CD14-positive monocyte (primary cell): ENCODE results near the gene MED13L. TPM values are rescaled to one million over a fixed set of nuclear protein-coding genes. Genes with fewer than 3 reads are reported as not detected.

Experiments
- DNase-seq, 3 donors: peaks; one replicate each; pipeline ENCODE4 v3.0.0-alpha.2; 2011 to 2022
- H2AFZ ChIP-seq: 2 replicates; pipeline ENCODE4 v1.6.0; 2012; ENCODE audit warnings: mild to moderate bottlenecking, low read depth, low read length, inconsistent platforms; ENCODE audit not compliant: insufficient read depth, poor library complexity, severe bottlenecking
- H3K27ac ChIP-seq, 2 donors: 1 replicate in 1 of 2; 2 replicates in 1 of 2; pipeline ENCODE4 v1.5.1; 2012 to 2013; ENCODE audit warnings: low read length in 2 of 2, control low read depth in 1 of 2, inconsistent platforms in 1 of 2, low read depth in 1 of 2, mild to moderate bottlenecking in 1 of 2
- H3K27me3 ChIP-seq, 2 donors: one replicate each; pipeline versions ENCODE4 v1.6.0 to v1.6.1; 2011 to 2013; ENCODE audit warnings: low read length in 2 of 2; ENCODE audit not compliant: control insufficient read depth in 2 of 2, insufficient read depth in 2 of 2
- H3K36me3 ChIP-seq, 2 donors: replicated peaks in 1 of 2; 1 replicate in 1 of 2; 2 replicates in 1 of 2; pipeline versions ENCODE4 v1.5.1 to v1.6.1; 2012 to 2013; ENCODE audit warnings: low read length in 2 of 2, control low read depth in 1 of 2, inconsistent platforms in 1 of 2, mild to moderate bottlenecking in 1 of 2; ENCODE audit not compliant: insufficient read depth in 2 of 2, control insufficient read depth in 1 of 2
- H3K4me1 ChIP-seq, 2 donors: 1 replicate in 1 of 2; 2 replicates in 1 of 2; pipeline versions ENCODE4 v1.5.1 to v1.6.1; 2012 to 2013; ENCODE audit warnings: low read length in 2 of 2, control low read depth in 1 of 2, inconsistent platforms in 1 of 2, mild to moderate bottlenecking in 1 of 2, moderate library complexity in 1 of 2; ENCODE audit not compliant: insufficient read depth in 2 of 2, control insufficient read depth in 1 of 2
- H3K4me2 ChIP-seq: replicated peaks from 2 replicates; pipeline ENCODE3; 2012; ENCODE audit warnings: low read length, moderate library complexity, mild to moderate bottlenecking; ENCODE audit not compliant: poor library complexity, severe bottlenecking; ENCODE audit errors: extremely low read depth
- H3K4me3 ChIP-seq, 3 experiments: fragments of 200-600 bp in 1 of 3; sonication (generic) in 1 of 3; replicated peaks in 1 of 3; 1 replicate in 2 of 3; 2 replicates in 1 of 3; pipeline ENCODE4 v1.5.1; 2011 to 2013; ENCODE audit warnings: low read length in 3 of 3, mild to moderate bottlenecking in 3 of 3, control low read depth in 2 of 3, low read depth in 2 of 3, inconsistent platforms in 1 of 3, moderate library complexity in 1 of 3
- H3K79me2 ChIP-seq: 2 replicates; pipeline ENCODE4 v1.6.0; 2012; ENCODE audit warnings: mild to moderate bottlenecking, control low read depth, inconsistent platforms, low read length, moderate library complexity; ENCODE audit not compliant: insufficient read depth
- H3K9ac ChIP-seq: 2 replicates; pipeline ENCODE4 v1.6.0; 2017; ENCODE audit warnings: low read length, mild to moderate bottlenecking; ENCODE audit not compliant: insufficient read depth, poor library complexity, severe bottlenecking
- H3K9me3 ChIP-seq, 2 donors: replicated peaks in 1 of 2; 1 replicate in 1 of 2; 2 replicates in 1 of 2; pipeline versions ENCODE4 v1.5.1 to v1.6.1; 2012 to 2013; ENCODE audit warnings: low read length in 2 of 2, control low read depth in 1 of 2; ENCODE audit not compliant: control insufficient read depth in 1 of 2, insufficient read depth in 1 of 2
- H4K20me1 ChIP-seq: 2 replicates; pipeline ENCODE4 v1.6.0; 2012; ENCODE audit warnings: mild to moderate bottlenecking, low read length, control low read depth, moderate library complexity; ENCODE audit not compliant: insufficient read depth
- H3K27ac Mint-ChIP-seq, 7 donors: one replicate each; pipeline ENCODE4 v1.8.0; 2020; ENCODE audit warnings: mild to moderate bottlenecking in 7 of 7, mixed read lengths in 7 of 7, moderate library complexity in 6 of 7, inconsistent platforms in 2 of 7
- H3K27me3 Mint-ChIP-seq, 3 donors: one replicate each; pipeline ENCODE4 v1.8.0; 2021 to 2022; ENCODE audit warnings: low read depth in 3 of 3, mild to moderate bottlenecking in 3 of 3, mixed read lengths in 3 of 3, moderate library complexity in 3 of 3, inconsistent platforms in 1 of 3
- H3K36me3 Mint-ChIP-seq, 2 donors: one replicate each; pipeline ENCODE4 v1.8.0; 2020; ENCODE audit warnings: mixed read lengths in 2 of 2, inconsistent platforms in 1 of 2, mild to moderate bottlenecking in 1 of 2
- H3K4me1 Mint-ChIP-seq: one replicate; pipeline ENCODE4 v1.8.0; 2020; ENCODE audit warnings: mild to moderate bottlenecking, mixed read lengths
- H3K4me3 Mint-ChIP-seq, 2 donors: one replicate each; pipeline ENCODE4 v1.8.0; 2020; ENCODE audit warnings: mild to moderate bottlenecking in 2 of 2, mixed read lengths in 2 of 2, moderate library complexity in 1 of 2
- H3K9me3 Mint-ChIP-seq, 7 donors: one replicate each; pipeline ENCODE4 v1.8.0; 2020 to 2022; ENCODE audit warnings: mixed read lengths in 7 of 7, mild to moderate bottlenecking in 6 of 7, moderate library complexity in 6 of 7, inconsistent platforms in 2 of 7
- WGBS: methylation state at CpG from one replicate; pipeline ENCODE4 v1.1.5; 2013; ENCODE audit warnings: missing lambda C conversion rate; ENCODE audit not compliant: insufficient coverage; 5-methylcytosine and 5-hydroxymethylcytosine counted together
- intact Hi-C, 2 donors: fragments of 100-400 bp; cut with micrococcal nuclease; formaldehyde crosslinking; loops; one replicate each; pipeline versions ENCODE4 v1.15.0 to v1.15.1; 2023
- polyA plus RNA-seq, 3 donors: library from polyadenylated mRNA; depleted of rRNA in 1 of 3; unstranded in 2 of 3; stranded (reverse) in 1 of 3; fragments of 300-500 nt in 2 of 3; fragments of >200 nt in 1 of 3; fragmentation: Illumina TruSeq in 2 of 3; gene quantifications; 1 replicate in 2 of 3; 2 replicates in 1 of 3; pipeline ENCODE4 v1.2.3, GENCODE V29; 2012 to 2021
- TF ChIP-seq, protein P1 (sequence below): fragments of 200-600 bp; IDR thresholded peaks from one replicate; pipeline ENCODE4 v1.8.0; 2022; ENCODE audit warnings: antibody characterized with exemption, mild to moderate bottlenecking

The MED13L gene
- polyA plus RNA-seq, 3 donors = 4.4 to 42.0 (median 7.5) TPM

DNA sequence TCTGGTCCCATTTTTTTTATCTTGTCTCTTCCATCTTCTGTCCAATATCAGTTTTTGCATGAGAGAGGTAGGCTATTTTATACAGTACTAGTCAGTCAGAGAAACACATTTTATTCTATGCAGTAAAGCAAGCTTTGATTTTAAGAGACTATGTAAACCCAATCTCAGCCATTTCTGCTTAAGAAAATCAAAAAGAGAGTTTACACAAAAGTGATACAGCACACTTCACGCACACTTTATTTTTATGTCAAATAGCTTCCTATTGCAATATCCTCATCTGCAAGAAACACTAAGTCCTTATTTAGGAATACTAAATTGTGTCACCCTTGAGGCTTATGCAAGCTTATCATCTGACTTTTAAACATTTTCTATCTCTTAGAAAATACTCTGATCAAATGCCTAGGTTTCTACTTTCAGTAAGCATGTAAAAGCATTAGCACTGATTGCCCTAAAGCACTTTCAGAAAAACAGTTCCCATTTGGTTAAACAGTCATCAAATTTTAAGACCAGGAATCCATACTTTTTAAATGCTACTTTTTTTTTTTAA, 78.3 kb downstream of the MED13L start:
- Histone ChIP-seq H3K27ac (peak overlapping the region in 1 of 2 donors; percentile 49), H3K4me3 (no peak overlapping the region), H2AFZ (no peak overlapping the region), H3K4me1 (peaks cover 24 to 46% of the 10 kb centered on the region in 2 donors), H3K79me2 (peaks cover 100% of the 10 kb centered on the region), H3K36me3 (peaks cover 5 to 10% of the 10 kb centered on the region in 2 donors), H3K9me3 (no peaks in the 10 kb centered on the region), H3K27me3 (no peaks in the 10 kb centered on the region), H3K9ac (no peak overlapping the region), H3K4me2 (peak overlapping the region; percentile 27), H4K20me1 (peaks cover 100% of the 10 kb centered on the region)
- no peaks in the 10 kb centered on the region for H3K27me3 Mint-ChIP-seq
- WGBS = 0% methylated on average over 1 of the region's 1 CpG
- H3K27ac Mint-ChIP-seq = peak overlapping the region in 4 of 7 donors; percentile 43 to 82 (median 48)
- intact Hi-C loops = no loop called here
- DNase-seq = peak in 1 of 3 donors; percentile 36
- TF ChIP-seq, protein P1, sequence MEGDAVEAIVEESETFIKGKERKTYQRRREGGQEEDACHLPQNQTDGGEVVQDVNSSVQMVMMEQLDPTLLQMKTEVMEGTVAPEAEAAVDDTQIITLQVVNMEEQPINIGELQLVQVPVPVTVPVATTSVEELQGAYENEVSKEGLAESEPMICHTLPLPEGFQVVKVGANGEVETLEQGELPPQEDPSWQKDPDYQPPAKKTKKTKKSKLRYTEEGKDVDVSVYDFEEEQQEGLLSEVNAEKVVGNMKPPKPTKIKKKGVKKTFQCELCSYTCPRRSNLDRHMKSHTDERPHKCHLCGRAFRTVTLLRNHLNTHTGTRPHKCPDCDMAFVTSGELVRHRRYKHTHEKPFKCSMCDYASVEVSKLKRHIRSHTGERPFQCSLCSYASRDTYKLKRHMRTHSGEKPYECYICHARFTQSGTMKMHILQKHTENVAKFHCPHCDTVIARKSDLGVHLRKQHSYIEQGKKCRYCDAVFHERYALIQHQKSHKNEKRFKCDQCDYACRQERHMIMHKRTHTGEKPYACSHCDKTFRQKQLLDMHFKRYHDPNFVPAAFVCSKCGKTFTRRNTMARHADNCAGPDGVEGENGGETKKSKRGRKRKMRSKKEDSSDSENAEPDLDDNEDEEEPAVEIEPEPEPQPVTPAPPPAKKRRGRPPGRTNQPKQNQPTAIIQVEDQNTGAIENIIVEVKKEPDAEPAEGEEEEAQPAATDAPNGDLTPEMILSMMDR = no peak
- peaks cover 9 to 22% of the 10 kb centered on the region in 2 donors for H3K36me3 Mint-ChIP-seq
- H3K4me1 Mint-ChIP-seq = peaks cover 64% of the 10 kb centered on the region
- H3K9me3 Mint-ChIP-seq = no peaks in the 10 kb centered on the region
- no peak overlapping the region for H3K4me3 Mint-ChIP-seq

DNA sequence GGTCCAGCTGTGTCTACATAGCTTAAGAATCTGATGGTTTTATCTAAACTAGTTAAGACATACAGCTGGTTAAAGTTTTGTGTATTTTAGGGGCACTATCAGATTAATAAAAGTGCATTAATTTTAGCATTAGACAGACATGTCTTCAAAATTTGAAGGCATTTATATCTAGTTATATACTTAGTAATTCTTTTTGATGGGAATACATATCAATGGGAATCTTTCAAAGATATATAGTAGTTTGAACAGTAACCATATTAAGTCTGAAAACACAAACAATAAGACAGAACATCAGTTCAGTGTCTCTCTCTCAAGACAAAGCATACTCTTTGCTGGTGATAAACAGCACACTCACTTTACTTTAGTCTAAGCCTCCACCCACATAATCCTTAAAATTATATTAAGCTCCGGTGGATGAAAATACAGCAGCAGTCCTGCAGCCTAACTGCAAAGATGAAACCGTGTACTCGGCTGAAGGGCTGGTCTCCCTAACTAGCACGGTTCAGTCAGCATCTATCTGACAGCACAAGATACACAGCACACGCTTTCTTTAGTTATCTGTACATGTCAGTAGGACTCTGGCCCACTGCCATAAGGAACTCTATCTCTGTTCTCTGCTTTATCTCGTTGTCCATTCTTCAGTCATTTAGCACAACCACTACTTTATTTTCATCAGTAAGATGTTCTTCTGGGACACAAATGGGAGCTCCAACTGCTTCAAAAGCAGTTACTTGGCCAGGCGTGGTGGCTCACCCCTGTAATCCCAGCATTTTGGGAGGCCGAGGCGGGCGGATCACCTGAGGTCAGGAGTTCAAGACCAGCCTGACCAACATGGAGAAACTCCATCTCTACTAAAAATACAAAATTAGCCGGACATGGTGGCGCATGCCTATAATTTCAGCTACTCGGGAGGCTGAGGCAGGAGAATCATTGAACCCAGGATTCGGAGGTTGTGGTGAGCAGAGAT, 80.5 kb downstream of the MED13L start:
- H3K36me3 ChIP-seq = peaks cover 0 to 4% of the 10 kb centered on the region in 2 donors
- no peak for DNase-seq
- H3K4me3 ChIP-seq = no peak overlapping the region
- peak overlapping the region in 1 of 2 donors; percentile 61 for H3K27ac ChIP-seq
- Mint-ChIP-seq H3K4me3 (no peak overlapping the region), H3K36me3 (peaks cover 5 to 16% of the 10 kb centered on the region in 2 donors), H3K27ac (peak overlapping the region in 6 of 7 donors; percentile 18 to 83 (median 42)), H3K4me1 (peaks cover 71% of the 10 kb centered on the region), H3K9me3 (no peaks in the 10 kb centered on the region), H3K27me3 (no peaks in the 10 kb centered on the region)
- peaks cover 100% of the 10 kb centered on the region for H3K79me2 ChIP-seq
- intact Hi-C loops = no loop called here
- TF ChIP-seq, protein P1 = no peak
- peaks cover 24 to 46% of the 10 kb centered on the region in 2 donors for H3K4me1 ChIP-seq
- no peaks in the 10 kb centered on the region for H3K27me3 ChIP-seq
- peaks cover 100% of the 10 kb centered on the region for H4K20me1 ChIP-seq
- H3K9me3 ChIP-seq = no peaks in the 10 kb centered on the region
- no peak overlapping the region for H2AFZ ChIP-seq
- no peak overlapping the region for H3K4me2 ChIP-seq
- H3K9ac ChIP-seq = no peak overlapping the region
- 48% methylated on average over 5 of the region's 14 CpGs for WGBS
